NCI-H748 (cell line): Measurements from ENCODE around the gene SLC25A18.
A peak's percentile ranks its signal among the peaks of the same experiment; 100 is the strongest.

ENCODE experiments used
- DNase-seq: peaks from one replicate; lab custom pipeline; 2025; ENCODE audit not compliant: unreplicated experiment; lab: John Stamatoyannopoulos, UW

SLC25A18 gene

DNA sequence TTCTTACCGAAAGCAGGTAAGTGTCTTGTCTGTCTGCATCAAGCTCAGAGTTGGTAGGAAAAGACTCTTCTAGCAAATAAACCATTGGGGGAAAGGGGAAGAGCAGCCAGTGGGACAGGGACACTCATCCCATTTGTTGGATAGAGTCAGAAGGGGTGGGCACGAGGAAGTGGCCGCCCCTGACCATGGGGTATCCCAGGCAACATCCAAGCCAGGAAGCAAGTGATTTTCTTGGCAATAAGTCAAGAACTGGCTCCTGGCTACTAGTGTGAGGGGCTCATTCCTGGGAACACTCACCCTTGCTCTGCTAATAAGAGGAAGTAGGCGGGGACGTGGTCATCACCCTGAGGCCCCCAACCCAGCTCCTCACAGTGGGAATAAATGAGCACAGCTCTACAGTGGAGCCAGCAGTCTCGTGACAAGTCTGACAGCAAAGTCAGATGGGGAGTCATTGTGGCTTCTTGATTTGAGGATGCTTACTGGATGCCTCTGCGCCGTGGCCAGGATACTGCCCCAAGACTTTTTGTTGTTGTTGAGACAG is 6.7 kb downstream of the SLC25A18 start:
- peak; percentile 31 for DNase-seq

DNA sequence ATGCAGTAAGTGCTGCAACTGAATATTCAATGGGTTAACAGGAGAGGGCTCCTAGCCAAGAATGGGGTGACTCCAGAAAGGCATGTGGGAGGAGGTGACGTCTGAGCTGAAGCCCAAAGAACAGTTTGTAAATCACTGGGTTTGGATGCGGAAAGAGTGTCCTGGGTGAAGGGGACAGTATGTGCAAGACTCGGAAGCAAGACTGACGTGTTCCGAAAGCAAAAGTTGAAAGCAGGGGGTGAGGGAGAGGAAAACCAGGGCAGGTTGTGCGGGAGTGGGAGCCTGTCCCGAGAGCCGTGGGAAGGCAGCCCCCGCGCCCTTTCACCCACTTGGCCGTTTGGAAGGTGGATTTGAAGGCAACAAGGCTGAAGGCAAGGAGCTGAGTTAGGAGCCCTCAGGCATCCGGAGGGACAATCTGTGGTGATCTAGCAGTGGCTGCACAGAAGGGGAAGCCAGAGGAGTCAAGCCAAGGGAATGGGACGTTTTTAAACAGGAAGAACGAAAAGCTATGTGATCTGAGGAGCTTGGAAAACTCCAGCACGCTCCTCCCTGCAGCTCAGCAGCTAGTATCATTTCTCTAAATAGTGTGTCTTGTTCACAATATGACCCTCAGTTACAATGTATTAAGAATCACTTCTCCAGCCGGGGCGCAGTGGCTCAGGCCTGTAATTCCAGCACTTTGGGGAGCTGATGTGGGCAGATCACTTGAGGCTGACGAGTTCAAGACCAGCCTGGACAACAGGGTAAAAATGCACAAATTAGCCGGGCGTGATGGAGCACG is 7.7 kb downstream of the SLC25A18 start:
- DNase-seq: no peak

DNA sequence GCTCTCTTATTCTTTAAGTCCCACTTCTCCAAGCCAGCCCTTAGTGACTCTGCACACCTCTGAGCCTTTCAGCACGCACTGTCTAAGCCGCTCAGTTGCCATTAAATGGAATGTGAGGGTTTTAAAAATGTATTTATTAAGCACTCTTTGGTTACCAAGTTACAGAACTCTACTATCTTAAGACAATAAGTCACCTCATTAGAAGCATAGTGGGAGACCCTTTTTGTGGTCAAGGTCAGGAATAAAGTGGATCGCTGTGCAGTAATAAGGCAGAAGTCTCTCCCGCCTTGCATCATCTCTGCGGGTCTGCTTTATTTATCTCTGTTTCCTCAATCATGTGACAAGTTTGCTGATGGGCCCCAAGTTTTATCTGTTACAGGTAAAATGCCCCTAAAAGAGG is 11.9 kb downstream of the SLC25A18 start:
- DNase-seq: no peak

DNA sequence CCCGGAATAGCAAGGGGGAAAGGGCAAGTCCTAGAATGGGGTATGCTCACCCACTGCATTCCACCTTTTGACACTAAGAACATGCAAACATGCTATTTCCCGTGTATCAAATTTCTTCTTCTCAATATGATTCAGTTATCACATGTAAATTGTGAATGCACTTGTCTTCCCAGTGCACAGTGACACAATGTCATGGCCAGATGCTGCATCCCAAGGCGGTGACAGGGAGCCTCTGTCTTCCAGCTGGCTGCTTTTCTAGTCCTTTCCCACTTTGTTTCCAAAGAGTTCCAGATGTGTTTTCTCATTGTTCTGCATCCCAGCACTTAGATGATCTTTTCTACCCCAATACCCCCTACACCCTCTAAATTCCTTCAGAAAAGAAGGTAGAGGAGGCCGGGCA is 12.4 kb downstream of the SLC25A18 start:
- DNase-seq: no peak

DNA sequence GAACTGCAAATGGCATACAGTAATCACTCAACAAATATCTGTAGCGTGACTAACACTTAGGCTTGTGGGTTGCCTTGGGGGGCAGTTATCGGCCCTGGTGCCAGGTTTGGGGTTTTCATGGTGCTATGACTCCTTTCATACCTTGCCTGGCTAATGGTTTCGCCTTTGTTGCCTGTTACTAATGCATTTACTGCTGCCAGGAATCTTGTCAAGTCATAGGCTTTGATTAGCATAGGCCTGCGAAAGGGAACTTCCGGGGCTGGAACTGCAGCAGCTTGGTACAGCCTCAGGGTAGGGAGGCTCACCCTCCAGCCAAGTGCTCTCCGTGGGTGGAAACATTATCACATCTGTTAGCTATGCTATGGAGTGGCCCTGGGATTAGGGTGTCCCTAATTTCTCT is 13.2 kb downstream of the SLC25A18 start:
- no peak for DNase-seq

DNA sequence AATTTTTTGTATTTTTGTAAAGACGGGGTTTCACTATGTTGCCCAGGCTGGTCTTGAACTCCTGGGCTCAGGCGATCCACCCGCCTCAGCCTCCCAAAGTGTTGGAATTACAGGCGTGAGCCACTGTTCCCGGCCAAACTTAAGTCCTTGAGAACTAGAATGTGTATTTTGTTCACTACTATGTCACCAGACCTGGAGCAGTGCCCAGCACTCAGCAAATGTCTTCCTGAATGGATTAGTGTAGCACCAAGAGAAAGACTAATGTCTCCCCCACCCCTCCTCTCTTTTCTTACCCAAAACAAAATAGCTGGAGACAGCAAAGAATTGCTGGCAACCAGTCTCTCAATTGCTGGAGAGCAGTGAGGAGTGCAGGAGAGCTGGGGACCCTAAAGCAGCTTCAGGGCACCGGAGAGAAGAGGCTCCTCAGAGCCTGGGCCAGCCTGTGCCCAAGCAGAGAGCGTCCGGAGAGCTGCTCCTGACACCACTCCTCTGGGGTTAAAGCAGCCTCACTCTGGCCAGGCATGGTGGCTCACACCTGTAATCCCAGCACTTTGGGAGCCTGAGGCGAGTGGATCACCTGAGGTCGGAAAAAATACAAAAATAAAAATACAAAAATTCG is 14.9 kb downstream of the SLC25A18 start:
- DNase-seq: no peak

DNA sequence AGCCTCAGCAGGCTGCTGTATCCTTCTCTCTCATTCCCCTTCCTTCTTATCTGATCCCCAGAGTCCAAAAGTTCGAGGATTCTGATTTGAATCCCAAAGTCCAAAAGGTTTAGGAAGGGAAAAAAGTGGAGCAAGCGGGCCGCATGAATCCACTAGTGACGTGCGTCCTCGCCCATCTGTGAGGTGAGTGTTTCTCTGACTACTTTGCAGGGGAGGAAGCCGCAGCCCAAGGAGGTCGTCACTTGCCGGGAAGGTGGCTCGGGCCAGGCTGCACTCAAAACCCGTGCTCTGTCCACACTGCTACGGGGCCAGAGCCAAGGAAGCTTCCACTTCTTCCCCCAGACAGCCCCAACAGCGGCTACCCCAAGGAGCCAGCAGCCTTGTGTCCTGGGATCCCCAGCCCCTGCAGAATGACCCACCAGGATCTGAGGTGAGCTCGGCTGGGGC is 16.3 kb downstream of the SLC25A18 start:
- no peak for DNase-seq

DNA sequence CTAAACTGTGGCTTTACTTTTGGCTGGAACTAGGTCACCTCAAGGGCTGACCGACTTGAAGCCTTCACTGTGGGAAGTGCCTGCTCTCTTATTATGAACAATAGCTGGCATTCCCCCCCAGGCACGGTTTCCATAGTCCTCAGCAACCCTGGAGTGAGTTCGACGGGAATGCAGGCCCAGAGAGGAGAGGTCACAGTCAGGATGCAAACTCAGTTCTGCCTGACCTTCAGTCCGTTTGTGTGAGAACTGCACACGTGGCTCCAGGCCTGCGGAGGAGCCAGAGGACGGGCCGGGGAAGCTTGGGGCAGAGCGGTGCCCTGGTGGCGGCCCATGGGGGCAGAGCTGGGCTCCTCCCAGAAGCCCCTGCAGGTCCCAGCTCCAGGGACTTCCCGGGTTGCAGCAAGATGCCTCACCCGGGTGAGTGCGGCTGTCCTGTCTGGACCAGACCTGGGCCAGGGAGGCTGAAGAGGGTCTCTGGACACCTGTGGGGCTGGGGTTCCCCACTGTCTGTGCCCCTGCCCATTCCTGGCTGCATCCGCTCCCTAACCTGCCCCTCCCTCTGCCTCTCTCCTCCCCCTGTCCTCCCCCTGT is 17.2 kb downstream of the SLC25A18 start:
- DNase-seq: no peak

DNA sequence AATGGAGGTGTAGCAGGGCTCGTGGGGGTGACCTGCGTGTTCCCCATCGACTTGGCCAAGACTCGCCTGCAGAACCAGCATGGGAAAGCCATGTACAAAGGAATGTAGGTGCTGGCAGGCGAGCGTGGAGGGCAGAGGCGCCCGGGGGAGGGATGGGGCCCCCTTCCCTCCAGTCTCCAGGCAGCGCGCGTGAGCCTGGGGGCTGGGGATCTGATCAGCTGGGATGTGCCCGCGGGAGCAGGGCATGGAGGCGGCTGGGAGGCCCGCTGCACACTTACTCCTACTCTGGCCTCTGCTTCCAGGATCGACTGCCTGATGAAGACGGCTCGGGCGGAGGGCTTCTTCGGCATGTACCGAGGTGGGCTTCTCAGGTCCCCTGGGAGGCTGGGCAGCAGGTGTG is 17.8 kb downstream of the SLC25A18 start:
- DNase-seq: no peak

DNA sequence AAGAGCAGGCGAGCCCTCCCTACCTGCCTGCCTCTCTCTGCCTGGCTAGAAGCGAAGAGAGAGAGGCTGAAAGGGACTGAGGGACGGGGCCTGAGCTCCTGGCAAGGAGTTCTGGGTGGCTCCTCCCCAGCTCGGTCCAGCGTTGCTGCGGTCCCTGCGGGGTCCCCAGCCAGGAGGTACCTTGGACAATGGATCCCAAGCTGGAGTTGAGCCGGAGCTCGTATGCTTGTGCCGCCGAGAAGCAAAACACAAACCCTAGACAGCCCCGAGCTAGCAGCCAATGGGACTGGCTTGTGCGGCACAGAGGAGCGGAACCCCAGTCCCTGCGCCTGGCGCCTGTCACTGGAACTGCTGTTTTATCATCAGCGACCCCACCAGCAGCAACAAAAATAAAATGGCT is 18.3 kb downstream of the SLC25A18 start:
- DNase-seq: no peak

DNA sequence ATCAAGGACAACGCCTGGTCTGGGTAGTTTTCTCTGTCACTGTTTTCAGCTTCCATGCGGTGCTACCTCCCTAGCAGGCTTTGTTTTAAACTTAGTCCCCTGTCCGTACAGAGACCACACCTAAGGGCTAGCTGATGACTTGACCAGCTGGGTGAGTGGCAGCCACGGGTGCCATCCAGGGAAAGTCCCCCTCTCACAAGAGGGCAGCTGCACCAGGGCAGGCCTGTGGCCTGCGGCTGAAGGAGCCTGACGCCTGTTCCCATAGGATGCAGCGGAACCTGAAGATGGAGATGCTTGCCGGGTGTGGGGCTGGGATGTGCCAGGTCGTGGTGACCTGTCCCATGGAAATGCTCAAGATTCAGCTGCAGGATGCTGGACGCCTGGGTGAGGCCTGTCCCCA is 19.9 kb downstream of the SLC25A18 start:
- no peak for DNase-seq

DNA sequence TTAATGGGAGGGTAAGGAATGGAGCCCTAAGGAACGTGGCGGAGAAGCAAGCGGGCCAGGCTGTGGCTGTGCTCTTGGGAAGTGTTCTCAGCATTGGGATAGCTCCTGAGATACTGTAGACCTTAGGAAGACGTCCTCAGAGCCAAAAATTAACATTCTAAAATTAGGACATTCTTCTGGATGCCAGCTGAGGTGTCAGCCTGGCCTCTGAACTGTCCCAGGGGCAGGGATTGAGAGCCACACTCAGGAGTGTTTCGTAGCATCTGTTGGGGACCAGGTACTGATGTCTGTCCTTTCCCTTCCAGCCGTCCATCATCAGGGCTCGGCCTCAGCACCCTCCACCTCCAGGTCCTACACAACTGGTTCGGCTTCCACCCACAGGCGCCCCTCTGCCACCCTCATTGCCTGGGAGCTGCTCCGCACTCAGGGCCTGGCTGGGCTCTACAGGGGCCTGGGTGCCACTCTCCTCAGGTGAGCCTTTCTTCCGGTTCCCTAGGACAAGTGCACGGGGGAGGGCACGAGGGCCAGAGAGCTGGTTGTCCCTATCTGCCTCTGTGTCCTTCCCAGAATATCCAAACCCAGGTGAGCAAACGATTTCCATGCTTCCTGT is 23.6 kb downstream of the SLC25A18 start:
- no peak for DNase-seq

DNA sequence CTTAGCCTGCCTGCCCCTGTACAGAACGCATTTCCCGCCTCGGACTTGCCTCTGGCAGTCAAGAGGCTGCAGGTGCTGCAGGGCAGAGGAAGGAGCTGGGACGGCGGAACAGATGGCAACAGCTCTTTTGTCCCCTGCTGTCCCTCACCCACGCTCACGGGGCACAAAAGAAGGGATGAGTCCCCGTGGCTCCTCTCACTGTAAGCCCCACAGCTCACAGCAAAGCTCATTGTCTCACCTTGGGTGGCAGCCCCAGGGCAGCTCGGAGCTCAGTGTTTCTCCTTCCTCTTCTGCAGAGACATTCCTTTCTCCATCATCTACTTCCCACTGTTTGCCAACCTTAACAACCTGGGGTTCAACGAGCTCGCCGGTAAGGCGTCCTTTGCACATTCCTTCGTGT is 24.3 kb downstream of the SLC25A18 start:
- DNase-seq: peak; percentile 8

DNA sequence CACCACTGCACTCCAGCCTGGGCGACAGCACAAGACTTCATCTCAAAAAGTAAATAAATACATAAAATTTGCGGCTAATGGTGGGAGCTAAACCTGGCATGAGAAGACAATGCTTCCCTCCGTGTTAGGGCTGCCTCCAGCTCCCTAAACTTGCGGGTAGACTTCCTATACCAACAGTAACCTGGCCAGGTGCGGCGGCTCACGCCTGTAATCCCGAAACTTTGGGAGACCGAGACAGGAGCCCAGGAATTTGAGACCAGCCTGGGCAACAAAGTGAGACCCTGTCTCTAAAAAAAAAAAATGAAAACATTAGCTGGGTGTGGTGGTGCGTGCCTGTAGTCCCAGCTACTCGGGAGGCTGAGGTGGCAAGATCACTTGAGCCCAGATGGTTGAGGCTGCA is 25.3 kb downstream of the SLC25A18 start:
- no peak for DNase-seq

DNA sequence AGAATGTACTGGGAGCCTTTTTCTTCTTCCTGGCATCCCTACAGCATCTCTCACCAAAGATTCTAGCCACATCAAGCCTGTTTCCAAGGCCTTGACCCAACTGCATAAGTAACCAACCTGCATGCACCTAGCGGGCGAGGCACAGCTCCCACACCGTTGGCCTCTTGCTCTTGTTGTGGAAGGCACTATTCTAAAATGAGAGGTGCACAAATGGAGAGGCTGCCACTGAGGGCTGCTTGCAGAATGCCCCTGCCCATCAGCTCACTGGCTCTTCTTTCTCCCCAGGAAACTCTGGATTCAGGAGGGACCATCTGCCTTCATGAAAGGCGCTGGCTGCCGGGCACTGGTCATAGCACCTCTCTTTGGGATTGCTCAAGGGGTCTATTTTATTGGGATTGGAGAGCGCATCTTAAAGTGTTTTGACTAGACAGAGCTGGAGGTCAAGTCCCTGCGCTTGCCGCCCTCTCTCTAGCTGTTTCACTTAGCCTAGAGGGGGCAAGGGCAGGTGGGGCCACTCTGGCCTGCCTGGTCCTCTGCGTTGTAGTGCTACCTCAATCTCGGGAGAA is 26.6 kb downstream of the SLC25A18 start:
- no peak for DNase-seq

DNA sequence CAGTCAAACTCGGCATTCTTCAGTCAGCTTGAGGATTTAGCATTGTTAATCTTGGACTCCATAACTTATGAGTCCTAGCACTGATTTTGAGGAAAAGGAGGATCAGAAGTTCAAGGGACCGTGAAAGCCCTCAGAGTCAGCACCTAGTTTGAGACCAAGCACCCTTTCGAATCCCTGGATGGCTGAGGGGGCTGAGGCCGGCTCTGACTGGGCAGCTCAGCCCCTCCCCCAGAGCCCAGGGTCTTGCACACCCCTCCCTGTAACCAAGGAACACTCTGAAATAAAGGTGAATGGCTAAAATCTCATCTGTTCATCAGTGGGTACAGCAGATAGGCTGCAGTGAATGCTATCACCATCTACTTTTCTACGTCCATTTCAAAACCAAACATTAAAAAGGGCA is 27.3 kb downstream of the SLC25A18 start:
- DNase-seq: no peak

DNA sequence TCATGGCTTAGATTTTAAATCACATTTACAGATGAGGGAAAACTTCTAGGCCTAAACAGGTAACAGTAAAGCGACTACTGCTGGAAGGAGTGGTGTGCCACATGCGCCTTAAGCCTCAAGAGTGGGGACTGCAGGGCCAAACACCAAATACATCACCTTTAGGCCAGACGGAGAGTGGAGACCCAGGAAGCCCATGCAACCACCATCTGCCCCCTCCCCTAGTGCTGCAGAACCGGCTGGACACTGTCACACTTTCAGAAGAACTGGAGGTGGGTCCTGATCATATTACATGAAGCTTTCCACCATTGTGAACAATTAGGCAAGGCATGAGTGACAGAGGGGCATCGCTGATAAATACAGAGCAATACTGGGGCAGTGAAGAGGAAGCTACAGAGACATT is 28.9 kb downstream of the SLC25A18 start:
- no peak for DNase-seq

DNA sequence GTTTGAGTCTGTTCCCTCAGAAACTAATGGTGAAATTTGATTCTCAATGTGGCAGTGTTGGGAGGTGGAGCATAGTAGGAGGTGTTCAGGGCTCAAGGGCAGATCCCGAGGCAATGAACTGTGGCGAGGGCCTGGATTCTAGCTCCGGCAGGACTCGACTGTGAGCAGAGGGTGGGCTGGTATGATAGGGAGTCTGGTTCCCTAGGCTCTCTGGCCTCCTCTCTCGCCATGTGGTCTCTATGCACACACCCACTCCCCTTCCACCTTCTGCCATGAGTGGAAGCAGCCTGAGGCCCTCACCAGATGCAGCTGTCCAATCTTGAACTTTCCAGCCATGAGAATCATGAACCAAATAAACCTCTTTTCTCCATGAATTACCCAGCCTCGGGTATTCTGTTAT is 32.9 kb downstream of the SLC25A18 start:
- no peak for DNase-seq

DNA sequence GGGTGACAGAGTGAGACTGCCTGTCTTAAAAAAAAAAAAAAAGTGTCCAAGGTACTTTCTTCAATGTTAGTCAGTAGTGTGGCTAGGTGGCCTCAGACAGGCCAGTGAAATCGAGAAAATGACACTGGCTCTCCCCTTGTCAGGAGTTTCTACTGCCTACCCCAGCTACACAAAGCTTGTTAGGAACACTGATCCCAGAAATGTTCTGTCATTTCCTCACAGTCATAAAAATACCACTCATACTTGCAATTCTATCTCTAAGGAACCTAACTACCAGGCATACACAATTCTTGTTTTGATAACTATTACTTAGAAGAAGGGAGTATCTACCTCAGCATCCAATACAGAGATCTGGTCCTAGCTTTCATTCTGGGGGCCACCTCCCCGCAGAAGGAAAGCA is 33.9 kb downstream of the SLC25A18 start:
- no peak for DNase-seq

DNA sequence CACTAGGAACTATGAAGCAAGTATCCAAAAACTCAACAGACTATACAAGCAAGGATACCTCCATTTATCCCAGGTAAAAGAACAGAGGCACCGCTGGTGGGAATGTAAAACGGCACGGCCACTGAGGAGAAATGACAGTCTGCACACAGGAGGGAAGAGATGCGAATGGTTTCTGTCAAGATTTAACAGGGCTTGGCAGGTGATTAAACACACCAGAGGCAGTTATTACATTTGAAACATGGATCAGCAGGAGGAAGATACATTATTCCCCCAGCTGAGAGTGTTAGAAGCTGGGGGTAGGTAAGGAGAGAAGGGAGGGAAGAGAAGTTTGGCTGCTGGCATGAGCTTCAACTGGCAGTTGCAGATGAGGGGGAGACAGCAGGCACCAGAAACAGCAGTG is 35.0 kb downstream of the SLC25A18 start:
- no peak for DNase-seq

DNA sequence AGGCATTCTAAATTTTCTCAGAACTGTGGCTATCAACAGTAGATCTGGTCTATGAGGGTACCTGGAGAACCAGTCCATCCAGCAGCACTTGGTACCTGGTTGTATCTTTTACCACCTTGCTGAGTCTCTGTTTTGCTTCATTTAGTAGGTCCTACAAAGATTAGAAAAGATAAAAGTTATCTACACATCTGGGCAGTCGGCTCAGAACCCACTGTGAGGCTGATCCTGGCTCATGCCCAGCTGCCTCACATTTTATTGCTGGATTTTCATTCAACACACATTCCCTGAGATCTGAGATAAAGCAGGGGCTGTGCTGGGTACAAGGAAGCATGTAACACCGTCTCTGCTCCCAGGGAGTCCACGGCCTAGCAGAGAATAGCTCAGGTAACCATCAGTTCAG is 37.7 kb downstream of the SLC25A18 start:
- no peak for DNase-seq
